B cell (primary cell): ENCODE data around the gene LRIF1.

ENCODE experiments used
- EZH2 ChIP-seq: IDR thresholded peaks from 2 replicates; pipeline ENCODE4 v1.6.1; 2012; ENCODE audit warnings: borderline replicate concordance, low read depth, mild to moderate bottlenecking, moderate library complexity, low read length; ENCODE audit not compliant: insufficient read depth, poor library complexity, severe bottlenecking
- TF ChIP-seq, protein P1 (sequence below): fragments of 200-600 bp; IDR thresholded peaks from one replicate; pipeline ENCODE4 v1.8.0; 2022; ENCODE audit warnings: antibody characterized with exemption, mild to moderate bottlenecking

GRCh38 chr1:110921953-110922352 is 41.8 kb downstream of the LRIF1 start:
- TF ChIP-seq, protein P1, sequence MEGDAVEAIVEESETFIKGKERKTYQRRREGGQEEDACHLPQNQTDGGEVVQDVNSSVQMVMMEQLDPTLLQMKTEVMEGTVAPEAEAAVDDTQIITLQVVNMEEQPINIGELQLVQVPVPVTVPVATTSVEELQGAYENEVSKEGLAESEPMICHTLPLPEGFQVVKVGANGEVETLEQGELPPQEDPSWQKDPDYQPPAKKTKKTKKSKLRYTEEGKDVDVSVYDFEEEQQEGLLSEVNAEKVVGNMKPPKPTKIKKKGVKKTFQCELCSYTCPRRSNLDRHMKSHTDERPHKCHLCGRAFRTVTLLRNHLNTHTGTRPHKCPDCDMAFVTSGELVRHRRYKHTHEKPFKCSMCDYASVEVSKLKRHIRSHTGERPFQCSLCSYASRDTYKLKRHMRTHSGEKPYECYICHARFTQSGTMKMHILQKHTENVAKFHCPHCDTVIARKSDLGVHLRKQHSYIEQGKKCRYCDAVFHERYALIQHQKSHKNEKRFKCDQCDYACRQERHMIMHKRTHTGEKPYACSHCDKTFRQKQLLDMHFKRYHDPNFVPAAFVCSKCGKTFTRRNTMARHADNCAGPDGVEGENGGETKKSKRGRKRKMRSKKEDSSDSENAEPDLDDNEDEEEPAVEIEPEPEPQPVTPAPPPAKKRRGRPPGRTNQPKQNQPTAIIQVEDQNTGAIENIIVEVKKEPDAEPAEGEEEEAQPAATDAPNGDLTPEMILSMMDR, result no peak
- TF ChIP-seq EZH2, result no peak
